DOHH2 (cell line): ENCODE measurements around the gene PCBP2.

ENCODE experiments used
- H3F3A ChIP-seq: fragments of 200-600 bp; sonication (generic), shearing (Covaris generic); 2 replicates; pipeline ENCODE4 v1.6.0; 2016; ENCODE audit warnings: antibody characterized with exemption, mild to moderate bottlenecking; ENCODE audit not compliant: control insufficient read depth, insufficient read depth
- H3K27ac ChIP-seq: fragments of 200-600 bp; sonication (generic); 2 replicates; pipeline ENCODE4 v1.5.1; 2014; ENCODE audit warnings: low read depth, mild to moderate bottlenecking, low read length, moderate library complexity
- H3K27me3 ChIP-seq: fragments of 200-600 bp; sonication (generic); 2 replicates; pipeline ENCODE4 v1.6.1; 2014; ENCODE audit warnings: mild to moderate bottlenecking, low read length, mixed read lengths; ENCODE audit not compliant: control insufficient read depth
- H3K36me3 ChIP-seq: fragments of 200-600 bp; sonication (generic); 2 replicates; pipeline ENCODE4 v1.6.1; 2014; ENCODE audit warnings: mild to moderate bottlenecking, low read length, moderate library complexity, mixed read lengths; ENCODE audit not compliant: control insufficient read depth
- H3K4me1 ChIP-seq: fragments of 200-600 bp; sonication (generic); 2 replicates; pipeline ENCODE4 v1.6.1; 2014; ENCODE audit warnings: mild to moderate bottlenecking, low read length, mixed read lengths; ENCODE audit not compliant: control insufficient read depth
- H3K4me2 ChIP-seq: fragments of 200-600 bp; sonication (generic); 2 replicates; pipeline ENCODE4 v1.6.0; 2014; ENCODE audit warnings: mild to moderate bottlenecking, low read length, moderate library complexity
- H3K4me3 ChIP-seq: fragments of 200-600 bp; sonication (generic); 2 replicates; pipeline ENCODE4 v1.5.1; 2014; ENCODE audit warnings: mild to moderate bottlenecking, low read length, mixed read lengths
- H3K79me2 ChIP-seq: fragments of 200-600 bp; sonication (generic); 2 replicates; pipeline ENCODE4 v1.6.1; 2014; ENCODE audit warnings: mild to moderate bottlenecking, low read length, mixed read lengths; ENCODE audit not compliant: control insufficient read depth
- H3K9me2 ChIP-seq: fragments of 200-600 bp; sonication (generic); replicated peaks from 2 replicates; pipeline ENCODE4 v1.6.1; 2014; ENCODE audit warnings: mild to moderate bottlenecking, low read length, mixed read lengths; ENCODE audit not compliant: control insufficient read depth
- H3K9me3 ChIP-seq: fragments of 200-600 bp; sonication (generic); 2 replicates; pipeline ENCODE4 v1.6.1; 2014; ENCODE audit warnings: antibody characterized with exemption, low read length, mixed read lengths; ENCODE audit not compliant: control insufficient read depth, insufficient read depth
- H4K20me1 ChIP-seq: fragments of 200-600 bp; sonication (generic); 2 replicates; pipeline ENCODE4 v1.6.0; 2014; ENCODE audit warnings: low read depth, mild to moderate bottlenecking, antibody characterized with exemption, low read length, moderate library complexity; ENCODE audit not compliant: control insufficient read depth, insufficient read depth
- EZH2phosphoT487 ChIP-seq: fragments of 200-600 bp; sonication (generic); IDR thresholded peaks from 2 replicates; pipeline ENCODE4 v1.6.1; 2017; ENCODE audit warnings: borderline replicate concordance, mild to moderate bottlenecking, antibody characterized with exemption, low read length, moderate library complexity, mixed read lengths
- TF ChIP-seq, protein P1 (sequence below): fragments of 200-600 bp; sonication (generic); IDR thresholded peaks from one replicate; pipeline ENCODE4 v1.5.1; 2014; ENCODE audit warnings: antibody characterized with exemption, mild to moderate bottlenecking, low read depth, low read length; ENCODE audit not compliant: poor library complexity, severe bottlenecking

PCBP2 gene

DNA sequence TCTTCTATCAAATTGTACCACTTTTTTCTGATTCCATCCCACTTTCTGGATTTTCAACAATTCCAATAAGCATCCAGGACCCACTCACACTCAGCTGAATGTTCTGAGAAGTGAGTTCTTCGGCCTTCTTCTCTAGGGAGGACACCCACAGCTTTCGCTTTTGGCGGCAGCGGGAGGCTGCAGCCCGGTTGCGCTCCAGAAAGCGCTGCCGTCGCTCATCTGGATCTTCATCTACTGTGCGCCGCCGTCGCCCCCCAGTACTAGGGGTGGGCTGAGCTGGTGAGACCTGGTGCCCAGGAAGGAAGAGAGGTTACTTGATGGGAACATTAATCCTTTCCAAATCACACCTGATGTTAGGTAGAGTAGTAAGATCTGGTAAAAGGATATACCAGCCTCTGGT is 72.6 kb downstream of the PCBP2 start:
- no peaks in the 10 kb centered on the region for H3K79me2 ChIP-seq
- H3K9me2 ChIP-seq, result no peaks in the 10 kb centered on the region
- peaks cover 19% of the 10 kb centered on the region for H3K36me3 ChIP-seq
- no peak overlapping the region for H3K4me3 ChIP-seq
- no peaks in the 10 kb centered on the region for H3K4me1 ChIP-seq
- H3K9me3 ChIP-seq, result no peaks in the 10 kb centered on the region
- no peak overlapping the region for H3K4me2 ChIP-seq
- H3F3A ChIP-seq, result no peaks in the 10 kb centered on the region
- TF ChIP-seq, protein P1, sequence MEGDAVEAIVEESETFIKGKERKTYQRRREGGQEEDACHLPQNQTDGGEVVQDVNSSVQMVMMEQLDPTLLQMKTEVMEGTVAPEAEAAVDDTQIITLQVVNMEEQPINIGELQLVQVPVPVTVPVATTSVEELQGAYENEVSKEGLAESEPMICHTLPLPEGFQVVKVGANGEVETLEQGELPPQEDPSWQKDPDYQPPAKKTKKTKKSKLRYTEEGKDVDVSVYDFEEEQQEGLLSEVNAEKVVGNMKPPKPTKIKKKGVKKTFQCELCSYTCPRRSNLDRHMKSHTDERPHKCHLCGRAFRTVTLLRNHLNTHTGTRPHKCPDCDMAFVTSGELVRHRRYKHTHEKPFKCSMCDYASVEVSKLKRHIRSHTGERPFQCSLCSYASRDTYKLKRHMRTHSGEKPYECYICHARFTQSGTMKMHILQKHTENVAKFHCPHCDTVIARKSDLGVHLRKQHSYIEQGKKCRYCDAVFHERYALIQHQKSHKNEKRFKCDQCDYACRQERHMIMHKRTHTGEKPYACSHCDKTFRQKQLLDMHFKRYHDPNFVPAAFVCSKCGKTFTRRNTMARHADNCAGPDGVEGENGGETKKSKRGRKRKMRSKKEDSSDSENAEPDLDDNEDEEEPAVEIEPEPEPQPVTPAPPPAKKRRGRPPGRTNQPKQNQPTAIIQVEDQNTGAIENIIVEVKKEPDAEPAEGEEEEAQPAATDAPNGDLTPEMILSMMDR, result no peak
- no peak for TF ChIP-seq EZH2phosphoT487
- no peaks in the 10 kb centered on the region for H4K20me1 ChIP-seq
- no peaks in the 10 kb centered on the region for H3K27me3 ChIP-seq
- H3K27ac ChIP-seq, result no peak overlapping the region

DNA sequence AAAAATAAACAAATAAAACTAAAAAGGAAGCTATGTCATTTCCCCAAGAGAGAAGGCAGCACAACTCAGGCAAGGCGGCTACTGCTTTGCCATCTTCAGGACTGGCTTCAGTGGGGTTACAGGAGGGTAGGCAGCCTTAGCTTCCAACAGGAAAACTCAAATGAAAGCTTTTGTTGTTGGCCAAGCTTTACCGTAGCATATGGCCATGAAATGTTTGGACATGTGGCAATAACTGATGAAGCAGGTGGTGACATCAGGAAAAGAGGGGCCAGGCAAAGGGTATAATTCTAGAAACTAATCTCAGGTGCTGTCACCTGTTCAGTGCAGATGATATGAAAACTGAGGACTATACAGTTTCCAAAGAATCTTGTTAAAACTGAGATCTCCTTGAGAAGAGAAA is 78.2 kb downstream of the PCBP2 start:
- TF ChIP-seq, protein P1, result no peak
- no peak for TF ChIP-seq EZH2phosphoT487
- no peaks in the 10 kb centered on the region for H3K79me2 ChIP-seq
- no peak overlapping the region for H3K4me3 ChIP-seq
- no peaks in the 10 kb centered on the region for H3K4me1 ChIP-seq
- H3K9me3 ChIP-seq, result no peaks in the 10 kb centered on the region
- peaks cover 14% of the 10 kb centered on the region for H3K36me3 ChIP-seq
- no peak overlapping the region for H3K27ac ChIP-seq
- H3K27me3 ChIP-seq, result no peaks in the 10 kb centered on the region
- no peak overlapping the region for H3K4me2 ChIP-seq
- no peaks in the 10 kb centered on the region for H3K9me2 ChIP-seq
- H3F3A ChIP-seq, result no peaks in the 10 kb centered on the region
- H4K20me1 ChIP-seq, result no peaks in the 10 kb centered on the region
